ENCODE measurements around the gene GNG4. TPM values are rescaled to one million over a fixed set of nuclear protein-coding genes. Genes with fewer than 3 reads are reported as not detected.

GNG4 gene
- total and polyA plus RNA-seq, 2 donors (not counting 3 experiments of a cell fraction or from before 2014, with no cell fraction given) = 0.10 TPM; not detected in 1

- TF ChIP-seq MYC (IDR thresholded peaks at IDR 0.05; ENCODE audit: low read depth, low read length) (no peak), JUN (IDR thresholded peaks at IDR 0.05; ENCODE audit: borderline replicate concordance, insufficient read depth, insufficient read length, low read depth) (no peak), EZH2 (IDR thresholded peaks at IDR 0.05; ENCODE audit: borderline replicate concordance, low read depth, low read length, severe bottlenecking) (no peak), GATA2 (IDR thresholded peaks at IDR 0.05; ENCODE audit: insufficient read depth, insufficient read length, low read depth, low read length) (no peak), POLR2A (IDR thresholded peaks at IDR 0.05; ENCODE audit: low read depth, low read length) (no peak), POLR2AphosphoS5 (IDR thresholded peaks at IDR 0.05; ENCODE audit: insufficient read depth, low read depth, low read length) (no peak), FOS (IDR thresholded peaks at IDR 0.05; ENCODE audit: borderline replicate concordance, insufficient read depth, low read length) (no peak)
- TF ChIP-seq, protein P1, sequence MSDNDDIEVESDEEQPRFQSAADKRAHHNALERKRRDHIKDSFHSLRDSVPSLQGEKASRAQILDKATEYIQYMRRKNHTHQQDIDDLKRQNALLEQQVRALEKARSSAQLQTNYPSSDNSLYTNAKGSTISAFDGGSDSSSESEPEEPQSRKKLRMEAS (IDR thresholded peaks at IDR 0.05; ENCODE audit: insufficient read depth, insufficient read length) = no peak
- TF ChIP-seq, protein P2, sequence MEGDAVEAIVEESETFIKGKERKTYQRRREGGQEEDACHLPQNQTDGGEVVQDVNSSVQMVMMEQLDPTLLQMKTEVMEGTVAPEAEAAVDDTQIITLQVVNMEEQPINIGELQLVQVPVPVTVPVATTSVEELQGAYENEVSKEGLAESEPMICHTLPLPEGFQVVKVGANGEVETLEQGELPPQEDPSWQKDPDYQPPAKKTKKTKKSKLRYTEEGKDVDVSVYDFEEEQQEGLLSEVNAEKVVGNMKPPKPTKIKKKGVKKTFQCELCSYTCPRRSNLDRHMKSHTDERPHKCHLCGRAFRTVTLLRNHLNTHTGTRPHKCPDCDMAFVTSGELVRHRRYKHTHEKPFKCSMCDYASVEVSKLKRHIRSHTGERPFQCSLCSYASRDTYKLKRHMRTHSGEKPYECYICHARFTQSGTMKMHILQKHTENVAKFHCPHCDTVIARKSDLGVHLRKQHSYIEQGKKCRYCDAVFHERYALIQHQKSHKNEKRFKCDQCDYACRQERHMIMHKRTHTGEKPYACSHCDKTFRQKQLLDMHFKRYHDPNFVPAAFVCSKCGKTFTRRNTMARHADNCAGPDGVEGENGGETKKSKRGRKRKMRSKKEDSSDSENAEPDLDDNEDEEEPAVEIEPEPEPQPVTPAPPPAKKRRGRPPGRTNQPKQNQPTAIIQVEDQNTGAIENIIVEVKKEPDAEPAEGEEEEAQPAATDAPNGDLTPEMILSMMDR (IDR thresholded peaks at IDR 0.05; ENCODE audit: extremely low read depth in 1 of 2, insufficient read depth in 1 of 2, low read depth in 1 of 2, low read length in 2 of 2) = no peak
- ChIA-PET POLR2A (no interaction called here), CTCF (interaction anchor here (5.3 kb wide), 1 partner anchor 12 kb away, joined by 17 read pairs; no protein-coding TSS in a partner anchor)
- Histone ChIP-seq H2AFZ (ENCODE audit: low read depth, low read length) (no peak overlapping the region), H3K79me2 (ENCODE audit: control insufficient read depth, insufficient read depth, low read length) (no peaks in the 10 kb centered on the region), H3K27ac (ENCODE audit: insufficient read depth, low read depth, low read length) (no peak overlapping the region), H3K9me1 (replicated peaks; ENCODE audit: control insufficient read depth, extremely low read depth, insufficient read depth, low read length) (no peaks in the 10 kb centered on the region), H3K27me3 (ENCODE audit: control insufficient read depth in 2 of 2, insufficient read depth in 2 of 2, low read length in 2 of 2) (peaks cover 0 to 2% of the 10 kb centered on the region in 2 experiments), H3K4me3 (replicated peaks in 1 of 3; ENCODE audit: insufficient read depth in 1 of 3, low read depth in 1 of 3, low read length in 3 of 3) (no peak overlapping the region), H3K4me2 (ENCODE audit: insufficient read depth, low read length) (no peak overlapping the region), H3K4me1 (ENCODE audit: control insufficient read depth, extremely low read depth, insufficient read depth, low read length) (no peaks in the 10 kb centered on the region), H4K20me1 (replicated peaks; ENCODE audit: control insufficient read depth, extremely low read depth, insufficient read depth, low read length) (no peaks in the 10 kb centered on the region), H3K36me3 (ENCODE audit: control insufficient read depth in 2 of 2, extremely low read depth in 1 of 2, insufficient read depth in 2 of 2, low read length in 2 of 2) (no peaks in the 10 kb centered on the region), H3K9me3 (replicated peaks; ENCODE audit: control insufficient read depth, insufficient read depth, low read length) (no peaks in the 10 kb centered on the region), H3K9ac (replicated peaks; ENCODE audit: extremely low read depth, insufficient read depth, low read length) (no peak overlapping the region)
- dilution Hi-C loops (cut with MboI; ENCODE audit: extremely low pct_ligation_motif_present, low sequenced_read_pairs) (no loop called here), intact Hi-C loops (cut with micrococcal nuclease) (no loop called here)
- DNase-seq (ENCODE audit: low read depth, low spot score) (no peak), FAIRE-seq (no peak)
- no TSS peak for BruUV-seq (replicated peaks)
Observed at GRCh38 chr1:235525314-235525713, 124.3 kb downstream of the GNG4 start.

Measured in endothelial cell of umbilical vein (primary cell).